Measurements from ENCODE around the gene NELFB. TPM values are rescaled to one million over a fixed set of nuclear protein-coding genes. Genes with fewer than 3 reads are reported as not detected.

Gene NELFB
- total and polyA plus RNA-seq, 2 of the 4 experiments (the other 2 are of a cell fraction), result 36.9 to 66.0 TPM

GRCh38 chr9:137299938-137300337 lies 44.8 kb downstream of the NELFB start:
- CTCF ChIA-PET, result no interaction called here
- no peaks in the 10 kb centered on the region for H3K36me3 ChIP-seq (ENCODE audit: control insufficient read depth, insufficient read depth, low read length)
- POLR2A ChIA-PET (ENCODE audit: unreplicated experiment), result no interaction called here
- H2BK5ac ChIP-seq (ENCODE audit: low read depth, low read length, poor library complexity, severe bottlenecking), result no peak overlapping the region
- H3K9me3 ChIP-seq (ENCODE audit: control insufficient read depth, insufficient read depth, low read length), result no peaks in the 10 kb centered on the region
- no peak overlapping the region for H3K4me3 ChIP-seq (ENCODE audit: insufficient read depth, low read depth, low read length)
- H3K27me3 ChIP-seq (ENCODE audit: control insufficient read depth, insufficient read depth, low read length), result peaks cover 33% of the 10 kb centered on the region
- no peak overlapping the region for H2BK20ac ChIP-seq (ENCODE audit: low read depth, low read length)
- dilution Hi-C loops (cut with HindIII; ENCODE audit: low sequenced_read_pairs, unreplicated experiment), result no loop called here
- no peak overlapping the region for H2AK9ac ChIP-seq (replicated peaks; ENCODE audit: low read depth, low read length, poor library complexity)
- no peak overlapping the region for H3K14ac ChIP-seq (replicated peaks; ENCODE audit: low read depth, low read length)
- no peak overlapping the region for H2BK120ac ChIP-seq (ENCODE audit: low read depth, low read length)
- H2BK15ac ChIP-seq (ENCODE audit: low read depth, low read length), result no peak overlapping the region
- no peaks in the 10 kb centered on the region for H3K9me1 ChIP-seq (ENCODE audit: insufficient read depth, low read length)
- no peak overlapping the region for H3K4me2 ChIP-seq (ENCODE audit: low read depth, low read length)
- H4K20me1 ChIP-seq (ENCODE audit: insufficient read depth, low read length), result peaks cover 4% of the 10 kb centered on the region; the same call in 1 of the 2 replicates
- no peaks in the 10 kb centered on the region for H3K79me1 ChIP-seq (ENCODE audit: low read depth in 1 of 2, low read length in 2 of 2)
- WGBS, 2 experiments (ENCODE audit: extremely low coverage in 2 of 2, insufficient read length in 1 of 2), result 25% methylated on average over 5 of the region's 16 CpGs; no CpG with 5 or more reads in 1 of the 2 experiments
- in situ Hi-C loops (cut with MboI; ENCODE audit: low sequenced_read_pairs), result no loop called here
- no peak overlapping the region for H3K27ac ChIP-seq (ENCODE audit: insufficient read depth, low read length)
- H4K91ac ChIP-seq (ENCODE audit: insufficient read depth, low read depth, low read length), result no peak overlapping the region
- ATAC-seq (ENCODE audit: low read depth), result no peak
- H3K23ac ChIP-seq (ENCODE audit: low read depth, low read length), result no peak overlapping the region
- BruUV-seq (replicated peaks), result no TSS peak
- H2AFZ ChIP-seq (replicated peaks; ENCODE audit: low read length, poor library complexity), result no peak overlapping the region
- H4K5ac ChIP-seq (ENCODE audit: low read depth, low read length), result no peak overlapping the region
- no peak for TF ChIP-seq SMC3 (IDR thresholded peaks at IDR 0.05; ENCODE audit: low read depth, low read length)
- TF ChIP-seq CTCF (conservative IDR thresholded peaks at IDR 0.05; ENCODE audit: low read depth, low read length), result no peak
- no peak for TF ChIP-seq CEBPB (IDR thresholded peaks at IDR 0.05; ENCODE audit: low read depth, low read length)
- no peak for TF ChIP-seq POLR2A (IDR thresholded peaks at IDR 0.05; ENCODE audit: low read depth, low read length)
- no peak for TF ChIP-seq NFE2L2 (IDR thresholded peaks at IDR 0.05; ENCODE audit: low read depth, low read length)
- TF ChIP-seq ELK1 (IDR thresholded peaks at IDR 0.05; ENCODE audit: borderline replicate concordance, low read depth, low read length), result no peak
- no peak for TF ChIP-seq BHLHE40 (IDR thresholded peaks at IDR 0.05; ENCODE audit: low read depth, low read length)
- TF ChIP-seq FOS (IDR thresholded peaks at IDR 0.05; ENCODE audit: low read depth, low read length), result no peak
- TF ChIP-seq MXI1 (IDR thresholded peaks at IDR 0.05; ENCODE audit: borderline replicate concordance, low read depth, low read length), result no peak
- TF ChIP-seq MAZ (IDR thresholded peaks at IDR 0.05; ENCODE audit: borderline replicate concordance, low read depth, low read length), result no peak
- no peak for TF ChIP-seq RAD21 (IDR thresholded peaks at IDR 0.05; ENCODE audit: low read length)
- TF ChIP-seq RFX5 (IDR thresholded peaks at IDR 0.05; ENCODE audit: low read depth, low read length), result no peak
- TF ChIP-seq USF2 (IDR thresholded peaks at IDR 0.05; ENCODE audit: low read depth, low read length), result no peak
- TF ChIP-seq CHD1 (IDR thresholded peaks at IDR 0.05; ENCODE audit: low read depth, low read length), result no peak
- no peak for TF ChIP-seq RCOR1 (IDR thresholded peaks at IDR 0.05; ENCODE audit: insufficient replicate concordance, low read length)
- no peak for TF ChIP-seq MAFK (IDR thresholded peaks at IDR 0.05; ENCODE audit: low read depth, low read length)
- H4K8ac ChIP-seq (ENCODE audit: low read depth in 2 of 2, low read length in 2 of 2), result no peak overlapping the region
- intact Hi-C loops (cut with micrococcal nuclease), result loop anchor here (2.0 kb wide), 1 partner anchor 107 kb away; no protein-coding TSS in a partner anchor
- no peak overlapping the region for H3K56ac ChIP-seq (ENCODE audit: extremely low read depth, insufficient read depth, low read length)
- no peak overlapping the region for H3K9ac ChIP-seq (ENCODE audit: low read depth, low read length)
- DNase-seq, result no peak
- H3K18ac ChIP-seq (ENCODE audit: low read depth, low read length), result no peak overlapping the region
- H3K4ac ChIP-seq (ENCODE audit: low read depth, low read length), result no peak overlapping the region
- peaks cover 3% of the 10 kb centered on the region for H3K4me1 ChIP-seq (ENCODE audit: control insufficient read depth, insufficient read depth, low read length)
- no peak overlapping the region for H2AK5ac ChIP-seq (ENCODE audit: low read depth, low read length)

Measured in IMR-90 (cell line).